Ectodermal cell (in vitro differentiated cells): ENCODE measurements around the gene GJD3.

Experiments
- H3K27ac ChIP-seq: 2 replicates; pipeline ENCODE4 v1.7.0; 2013; ENCODE audit warnings: mild to moderate bottlenecking, low read depth, low read length; ENCODE audit not compliant: insufficient read depth, poor library complexity, severe bottlenecking
- H3K27me3 ChIP-seq: 2 replicates; pipeline ENCODE4 v1.7.0; 2013; ENCODE audit warnings: mild to moderate bottlenecking, low read length; ENCODE audit not compliant: insufficient read depth, control insufficient read depth, poor library complexity, severe bottlenecking
- H3K36me3 ChIP-seq: one replicate; pipeline ENCODE4 v1.7.0; 2013; ENCODE audit warnings: low read length; ENCODE audit not compliant: control insufficient read depth, insufficient read depth
- H3K4me1 ChIP-seq: one replicate; pipeline ENCODE4 v1.7.0; 2013; ENCODE audit warnings: low read length; ENCODE audit not compliant: control insufficient read depth, insufficient read depth
- H3K4me3 ChIP-seq: 2 replicates; pipeline ENCODE4 v1.7.0; 2013; ENCODE audit warnings: low read depth, low read length, control low read depth; ENCODE audit not compliant: insufficient read depth
- H3K9me3 ChIP-seq: 2 replicates; pipeline ENCODE4 v1.7.0; 2013; ENCODE audit warnings: mild to moderate bottlenecking, low read length, moderate library complexity; ENCODE audit not compliant: control insufficient read depth
- WGBS, 2 experiments: methylation state at CpG; one replicate each; pipeline ENCODE4 v1.1.7; 2013; ENCODE audit warnings: missing lambda C conversion rate in 2 of 2; 5-methylcytosine and 5-hydroxymethylcytosine counted together

GJD3 gene

GRCh38 chr17:40345994-40346764 is 18.4 kb downstream of the GJD3 start:
- WGBS, 2 experiments: 38 to 49% methylated on average over 7 to 11 of the region's 11 CpGs
- peaks cover 85% of the 10 kb centered on the region for H3K4me1 ChIP-seq
- no peak overlapping the region for H3K27ac ChIP-seq
- H3K36me3 ChIP-seq: no peaks in the 10 kb centered on the region
- peaks cover 57% of the 10 kb centered on the region for H3K27me3 ChIP-seq
- H3K9me3 ChIP-seq: no peaks in the 10 kb centered on the region
- H3K4me3 ChIP-seq: no peak overlapping the region

DNA sequence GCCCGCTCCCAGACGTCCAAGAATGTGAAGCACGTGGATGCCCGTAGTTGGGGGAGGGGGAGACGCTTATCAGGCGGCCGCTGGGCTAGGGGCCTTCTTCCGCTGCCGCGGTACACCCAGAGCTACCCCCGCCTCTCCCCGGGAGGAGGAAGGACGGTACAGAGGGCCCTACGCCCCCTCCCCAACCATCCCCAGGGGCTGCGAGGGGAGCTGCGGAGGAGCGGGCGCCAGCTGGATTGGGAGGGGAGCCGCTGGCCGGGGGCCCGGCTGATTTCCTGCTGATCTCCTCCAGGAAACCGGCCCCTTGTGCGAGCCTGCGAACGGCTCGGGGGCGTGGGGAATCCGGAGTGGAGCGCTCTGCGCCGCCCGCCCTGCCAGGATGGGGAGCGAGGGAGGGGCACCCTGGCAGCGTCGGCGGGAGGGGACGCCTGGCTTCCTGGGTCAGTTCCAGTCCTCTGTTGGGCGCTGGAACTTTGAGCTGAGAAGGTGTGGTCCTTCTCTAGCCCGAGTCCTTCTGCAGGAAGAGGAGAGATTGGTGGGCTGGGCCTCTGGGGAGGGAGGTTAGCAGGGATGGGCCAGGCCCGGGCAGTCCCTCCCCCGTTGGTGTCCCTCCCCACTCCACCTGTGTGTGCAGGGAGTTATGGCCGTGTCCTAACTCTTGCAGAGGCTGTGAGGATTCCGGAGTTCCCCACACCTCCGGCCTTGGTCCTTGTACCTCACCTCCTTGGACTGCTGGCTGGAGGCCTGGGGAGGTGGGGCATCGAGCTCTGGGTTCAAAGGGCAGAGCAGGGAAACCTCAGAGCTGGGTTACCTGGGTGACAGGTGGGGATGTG is 19.2 kb downstream of the GJD3 start:
- no peaks in the 10 kb centered on the region for H3K9me3 ChIP-seq
- peaks cover 77% of the 10 kb centered on the region for H3K4me1 ChIP-seq
- peak overlapping the region; percentile 35 for H3K4me3 ChIP-seq
- H3K36me3 ChIP-seq: no peaks in the 10 kb centered on the region
- 2 to 4% methylated on average over 44 to 45 of the region's 45 CpGs for WGBS, 2 experiments
- peaks cover 65% of the 10 kb centered on the region for H3K27me3 ChIP-seq
- no peak overlapping the region for H3K27ac ChIP-seq

GRCh38 chr17:40344421-40345160 is 19.9 kb downstream of the GJD3 start:
- 49 to 53% methylated on average over 7 of the region's 7 CpGs for WGBS, 2 experiments
- H3K9me3 ChIP-seq: no peaks in the 10 kb centered on the region
- H3K27ac ChIP-seq: no peak overlapping the region
- no peak overlapping the region for H3K4me3 ChIP-seq
- no peaks in the 10 kb centered on the region for H3K36me3 ChIP-seq
- peaks cover 70% of the 10 kb centered on the region for H3K4me1 ChIP-seq
- peaks cover 73% of the 10 kb centered on the region for H3K27me3 ChIP-seq

- 37 to 39% methylated on average over 15 of the region's 15 CpGs for WGBS, 2 experiments
- H3K27ac ChIP-seq: no peak overlapping the region
- H3K4me3 ChIP-seq: peak overlapping the region; percentile 54
- H3K27me3 ChIP-seq: peaks cover 76% of the 10 kb centered on the region
- no peaks in the 10 kb centered on the region for H3K36me3 ChIP-seq
- no peaks in the 10 kb centered on the region for H3K9me3 ChIP-seq
- H3K4me1 ChIP-seq: peaks cover 58% of the 10 kb centered on the region
Measured at GRCh38 chr17:40343219-40344119, 21.1 kb downstream of the GJD3 start.

DNA sequence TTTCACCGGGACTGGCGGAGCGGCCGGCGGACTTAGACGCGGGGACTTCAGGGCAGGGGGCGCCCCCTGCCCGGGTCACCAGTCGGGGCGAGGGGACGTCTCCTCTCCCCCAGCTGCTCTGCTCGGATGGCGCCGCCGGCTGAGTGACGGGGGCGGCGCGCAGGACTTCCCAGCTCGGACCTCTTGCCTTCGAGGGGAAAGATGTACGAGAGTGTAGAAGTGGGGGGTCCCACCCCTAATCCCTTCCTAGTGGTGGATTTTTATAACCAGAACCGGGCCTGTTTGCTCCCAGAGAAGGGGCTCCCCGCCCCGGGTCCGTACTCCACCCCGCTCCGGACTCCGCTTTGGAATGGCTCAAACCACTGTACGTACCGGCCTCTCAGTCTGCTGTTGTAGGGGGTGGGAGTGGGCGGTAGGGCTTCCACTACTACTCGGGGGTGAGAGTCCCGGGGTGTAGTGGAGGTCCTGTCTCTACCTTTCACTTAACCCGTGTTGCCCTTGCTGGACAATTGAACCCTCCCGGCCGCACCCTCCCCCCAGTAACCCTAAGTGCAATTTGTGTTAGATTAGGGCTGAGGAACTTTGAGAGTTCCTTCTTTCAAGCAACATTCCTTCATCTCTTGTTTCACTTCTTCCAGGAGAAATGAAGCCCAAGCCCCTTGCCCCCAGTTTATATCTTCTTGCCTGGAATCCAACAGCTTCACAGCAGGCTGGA is 21.9 kb downstream of the GJD3 start:
- Histone ChIP-seq H3K4me3 (peak overlapping the region; percentile 54), H3K9me3 (no peaks in the 10 kb centered on the region), H3K4me1 (peaks cover 50% of the 10 kb centered on the region), H3K27me3 (peaks cover 76% of the 10 kb centered on the region), H3K36me3 (no peaks in the 10 kb centered on the region), H3K27ac (no peak overlapping the region)
- 3 to 4% methylated on average over 36 to 38 of the region's 38 CpGs for WGBS, 2 experiments

- WGBS, 2 experiments: 0% methylated on average over 55 of the region's 55 CpGs
- Histone ChIP-seq H3K36me3 (no peaks in the 10 kb centered on the region), H3K27me3 (peaks cover 76% of the 10 kb centered on the region), H3K4me1 (peaks cover 44% of the 10 kb centered on the region), H3K9me3 (no peaks in the 10 kb centered on the region), H3K27ac (no peak overlapping the region), H3K4me3 (peak overlapping the region; percentile 54)
Measured at GRCh38 chr17:40341808-40342503, 22.6 kb downstream of the GJD3 start.

- Histone ChIP-seq H3K36me3 (no peaks in the 10 kb centered on the region), H3K27me3 (peaks cover 68% of the 10 kb centered on the region), H3K4me1 (peaks cover 36% of the 10 kb centered on the region), H3K27ac (no peak overlapping the region), H3K9me3 (no peaks in the 10 kb centered on the region), H3K4me3 (peak overlapping the region; percentile 54)
- WGBS, 2 experiments: 1% methylated on average over 53 to 55 of the region's 55 CpGs
Measured at GRCh38 chr17:40340880-40341807, 23.4 kb downstream of the GJD3 start.

GRCh38 chr17:40340327-40340726 is 24.2 kb downstream of the GJD3 start:
- no peak overlapping the region for H3K27ac ChIP-seq
- H3K36me3 ChIP-seq: no peaks in the 10 kb centered on the region
- no peaks in the 10 kb centered on the region for H3K9me3 ChIP-seq
- no peak overlapping the region for H3K4me3 ChIP-seq
- 86 to 92% methylated on average over 1 of the region's 1 CpG for WGBS, 2 experiments
- peaks cover 28% of the 10 kb centered on the region for H3K4me1 ChIP-seq
- H3K27me3 ChIP-seq: peaks cover 60% of the 10 kb centered on the region
